ENCODE results near the gene DCST2. TPM values are rescaled to one million over a fixed set of nuclear protein-coding genes. Genes with fewer than 3 reads are reported as not detected.

Gene DCST2
- polyA plus RNA-seq, 3 donors: 2.6 TPM; not detected in 2

DNA sequence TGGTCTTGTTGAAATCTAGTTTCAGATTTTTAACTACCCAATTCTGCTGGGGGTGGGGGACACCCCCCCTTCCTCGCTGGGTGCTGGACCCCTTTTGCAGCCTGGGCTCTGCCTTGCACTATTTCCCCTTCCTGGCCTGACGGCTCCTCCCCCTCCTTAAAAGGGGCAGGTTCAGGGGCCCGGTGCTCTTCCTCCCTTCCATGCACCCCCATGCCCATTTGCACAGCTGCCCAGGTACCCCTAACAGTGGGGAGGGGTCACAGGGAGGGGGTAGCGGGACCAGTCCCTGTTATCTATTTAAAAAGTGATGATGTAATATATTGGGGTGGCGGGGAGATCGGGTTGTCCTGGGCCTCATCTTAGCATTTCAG, 15.7 kb downstream of the DCST2 start:
- Mint-ChIP-seq H3K4me3 (peak overlapping the region; percentile 35 to 61), H3K4me1 (peaks cover 67% of the 10 kb centered on the region), H3K27ac (peak overlapping the region in 6 of 7 donors; percentile 15 to 87 (median 58)), H3K36me3 (peaks cover 41 to 60% of the 10 kb centered on the region in 2 donors), H3K27me3 (ENCODE audit: low read depth in 3 of 3) (peaks cover 0 to 5% (median 2%) of the 10 kb centered on the region in 3 donors), H3K9me3 (peaks cover 0 to 2% (median 0%) of the 10 kb centered on the region in 7 donors)
- Histone ChIP-seq H2AFZ (ENCODE audit: insufficient read depth, low read depth, low read length, poor library complexity, severe bottlenecking) (no peak overlapping the region), H3K4me3 (replicated peaks in 1 of 3; ENCODE audit: low read depth in 2 of 3, low read length in 3 of 3) (peak overlapping the region in 1 of 3 experiments; percentile 68), H4K20me1 (ENCODE audit: insufficient read depth, low read length) (peaks cover 90% of the 10 kb centered on the region), H3K27me3 (ENCODE audit: control insufficient read depth in 2 of 2, insufficient read depth in 2 of 2, low read length in 2 of 2) (no peaks in the 10 kb centered on the region), H3K4me2 (replicated peaks; ENCODE audit: extremely low read depth, low read length, poor library complexity, severe bottlenecking) (peak overlapping the region; percentile 78), H3K79me2 (ENCODE audit: insufficient read depth, low read length) (peaks cover 49% of the 10 kb centered on the region), H3K9me3 (replicated peaks in 1 of 2; ENCODE audit: control insufficient read depth in 1 of 2, insufficient read depth in 1 of 2, low read length in 2 of 2) (no peaks in the 10 kb centered on the region), H3K27ac (ENCODE audit: low read depth in 1 of 2, low read length in 2 of 2) (peak overlapping the region in 1 of 2 donors; percentile 27), H3K36me3 (replicated peaks in 1 of 2; ENCODE audit: control insufficient read depth in 1 of 2, insufficient read depth in 2 of 2, low read length in 2 of 2) (peaks cover 46 to 48% of the 10 kb centered on the region in 2 donors), H3K4me1 (ENCODE audit: control insufficient read depth in 1 of 2, insufficient read depth in 2 of 2, low read length in 2 of 2) (peaks cover 59 to 66% of the 10 kb centered on the region in 2 donors), H3K9ac (ENCODE audit: insufficient read depth, low read length, poor library complexity, severe bottlenecking) (no peak overlapping the region)
- WGBS (ENCODE audit: insufficient coverage): no CpG with 5 or more reads among the region's 6 CpGs
- intact Hi-C loops (cut with micrococcal nuclease): loop anchor here (2.0 to 5.0 kb wide), 4 partner anchors 15 to 56 kb away; partner anchors contain the start of genes FLAD1 (in 1 of the 2), PYGO2 (in 1 of the 2) and ZBTB7B (in 1 of the 2)
- DNase-seq: no peak
- no peak for TF ChIP-seq CTCF (IDR thresholded peaks at IDR 0.05)

GRCh38 chr1:155017041-155017945, 16.3 kb downstream of the DCST2 start:
- peaks cover 43 to 64% of the 10 kb centered on the region in 2 donors for H3K36me3 Mint-ChIP-seq
- TF ChIP-seq CTCF (IDR thresholded peaks at IDR 0.05): peak; percentile 100
- H4K20me1 ChIP-seq (ENCODE audit: insufficient read depth, low read length): peaks cover 94% of the 10 kb centered on the region

More at GRCh38 chr1:155017041-155017945, 16.3 kb downstream of the DCST2 start:
- no peaks in the 10 kb centered on the region for H3K27me3 ChIP-seq (ENCODE audit: control insufficient read depth in 2 of 2, insufficient read depth in 2 of 2, low read length in 2 of 2)
- no peak overlapping the region for H2AFZ ChIP-seq (ENCODE audit: insufficient read depth, low read depth, low read length, poor library complexity, severe bottlenecking)
- peaks cover 0 to 5% (median 2%) of the 10 kb centered on the region in 3 donors for H3K27me3 Mint-ChIP-seq (ENCODE audit: low read depth in 3 of 3)
- intact Hi-C loops (cut with micrococcal nuclease): loop anchor here (2.0 to 5.0 kb wide), 4 partner anchors 14 to 55 kb away; partner anchors contain the start of genes FLAD1 (in 1 of the 2), PYGO2 (in 1 of the 2) and ZBTB7B (in 1 of the 2)
- peaks cover 0 to 2% (median 0%) of the 10 kb centered on the region in 7 donors for H3K9me3 Mint-ChIP-seq
- peaks cover 68% of the 10 kb centered on the region for H3K4me1 Mint-ChIP-seq
- H3K9me3 ChIP-seq (replicated peaks in 1 of 2; ENCODE audit: control insufficient read depth in 1 of 2, insufficient read depth in 1 of 2, low read length in 2 of 2): no peaks in the 10 kb centered on the region
- peak overlapping the region; percentile 78 for H3K4me2 ChIP-seq (replicated peaks; ENCODE audit: extremely low read depth, low read length, poor library complexity, severe bottlenecking)
- H3K4me1 ChIP-seq (ENCODE audit: control insufficient read depth in 1 of 2, insufficient read depth in 2 of 2, low read length in 2 of 2): peaks cover 60 to 66% of the 10 kb centered on the region in 2 donors
- H3K27ac Mint-ChIP-seq: peak overlapping the region; percentile 18 to 87 (median 60)
- peak overlapping the region; percentile 59 to 61 for H3K4me3 Mint-ChIP-seq
- H3K4me3 ChIP-seq (replicated peaks in 1 of 3; ENCODE audit: low read depth in 2 of 3, low read length in 3 of 3): peak overlapping the region; percentile 2 to 68 (median 23)
- H3K36me3 ChIP-seq (replicated peaks in 1 of 2; ENCODE audit: control insufficient read depth in 1 of 2, insufficient read depth in 2 of 2, low read length in 2 of 2): peaks cover 46 to 48% of the 10 kb centered on the region in 2 donors
- H3K9ac ChIP-seq (ENCODE audit: insufficient read depth, low read length, poor library complexity, severe bottlenecking): peak overlapping the region; percentile 43
- 0% methylated on average over 32 of the region's 49 CpGs for WGBS (ENCODE audit: insufficient coverage)
- H3K79me2 ChIP-seq (ENCODE audit: insufficient read depth, low read length): peaks cover 55% of the 10 kb centered on the region
- peak overlapping the region; percentile 53 to 56 for H3K27ac ChIP-seq (ENCODE audit: low read depth in 1 of 2, low read length in 2 of 2)
- DNase-seq: peak; percentile 82 to 89 (median 87)
